Inflammatory macrophage treated with lipopolysaccharide for 1 hour (primary cell): Measurements from ENCODE around the gene CPTP.

Source experiments
- DNase-seq, 2 donors: peaks; one replicate each; pipeline ENCODE4 v3.0.0-alpha.2; 2020 to 2022

The CPTP gene

GRCh38 chr1:1320666-1321448, 3.7 kb upstream of the CPTP start:
- no peak for DNase-seq

GRCh38 chr1:1321477-1321876, 3.1 kb upstream of the CPTP start:
- no peak for DNase-seq

- DNase-seq, result no peak
Observed at GRCh38 chr1:1322418-1322817, 2.2 kb upstream of the CPTP start.

GRCh38 chr1:1322952-1323351, 1.6 kb upstream of the CPTP start:
- DNase-seq, result no peak

- DNase-seq, result no peak
Observed at GRCh38 chr1:1324084-1324523, 498 bp upstream of the CPTP start.

- DNase-seq, result no peak
Observed at GRCh38 chr1:1325288-1326074, 879 bp downstream of the CPTP start.

- DNase-seq, result no peak
Observed at GRCh38 chr1:1326075-1326605, 1.5 kb downstream of the CPTP start.

- no peak for DNase-seq
Observed at GRCh38 chr1:1327291-1327690, 2.7 kb downstream of the CPTP start.

- no peak for DNase-seq
Observed at GRCh38 chr1:1328254-1328653, 3.7 kb downstream of the CPTP start.

GRCh38 chr1:1329304-1330210, 5.0 kb downstream of the CPTP start:
- DNase-seq, result no peak

GRCh38 chr1:1330366-1331067, 5.9 kb downstream of the CPTP start:
- no peak for DNase-seq

- no peak for DNase-seq
Observed at GRCh38 chr1:1331068-1331965, 6.7 kb downstream of the CPTP start, which contains the start of gene TAS1R3. Gene TAS1R3, plus strand, starts transcription at chr1:1331280. Its CDS starts 66 bp downstream, at chr1:1331346.

- no peak for DNase-seq
Observed at GRCh38 chr1:1332031-1332755, 7.6 kb downstream of the CPTP start.

- DNase-seq, result no peak
Observed at GRCh38 chr1:1332774-1333480, 8.3 kb downstream of the CPTP start.

- DNase-seq, result no peak
Observed at GRCh38 chr1:1333551-1334241, 9.1 kb downstream of the CPTP start.

GRCh38 chr1:1334835-1335234, 10.2 kb downstream of the CPTP start:
- no peak for DNase-seq

- DNase-seq, result no peak
Observed at GRCh38 chr1:1335283-1335682, 10.7 kb downstream of the CPTP start.

- DNase-seq, result no peak
Observed at GRCh38 chr1:1335792-1336248, 11.2 kb downstream of the CPTP start.

- no peak for DNase-seq
Observed at GRCh38 chr1:1336446-1336845, 11.8 kb downstream of the CPTP start.
